Right kidney (tissue), 9 donors: ENCODE results near the gene BAZ1B.
A peak's percentile ranks its signal among the peaks of the same experiment; 100 is the strongest.
"Not testable (repeated sequence)": the region's sequence is repeated elsewhere in the genome, so short reads cannot be mapped to it uniquely, and the experiment has no call there.

ENCODE experiments used
- DNase-seq: peaks from one replicate; pipeline ENCODE4 v3.0.0-alpha.2; 2016
- long read RNA-seq, 8 donors: transcript quantifications; one replicate each; lab custom pipeline, GENCODE V29; 2026

Gene BAZ1B
- long read RNA-seq, donor 1, partial matches to known transcripts: 29 of 29 reads
- long read RNA-seq, donor 1, other reads (novel, unspliced or antisense): 0 of 29 reads
- long read RNA-seq, donor 2, partial matches to known transcripts: 10 of 10 reads
- long read RNA-seq, donor 2, other reads (novel, unspliced or antisense): 0 of 10 reads
- long read RNA-seq, donor 3, partial matches to known transcripts: 15 of 15 reads
- long read RNA-seq, donor 3, other reads (novel, unspliced or antisense): 0 of 15 reads
- long read RNA-seq, donor 4, partial matches to known transcripts: 57 of 57 reads
- long read RNA-seq, donor 4, other reads (novel, unspliced or antisense): 0 of 57 reads
- long read RNA-seq, donor 5, full-length matches to known transcripts: 1 of 1 reads
- long read RNA-seq, donor 5, partial matches to known transcripts: 0 of 1 reads
- long read RNA-seq, donor 5, other reads (novel, unspliced or antisense): 0 of 1 reads
- long read RNA-seq, donor 6, partial matches to known transcripts: 30 of 30 reads
- long read RNA-seq, donor 6, other reads (novel, unspliced or antisense): 0 of 30 reads
- long read RNA-seq, donor 7, full-length matches to known transcripts: 1 of 24 reads
- long read RNA-seq, donor 7, partial matches to known transcripts: 23 of 24 reads
- long read RNA-seq, donor 7, other reads (novel, unspliced or antisense): 0 of 24 reads
- long read RNA-seq, donor 8: 0 reads

GRCh38 chr7:73522105-73522872 lies at the start of gene BAZ1B:
TSS of gene BAZ1B (minus strand) at chr7:73522293. CDS start at chr7:73521933, 360 bp downstream.
- peak; percentile 99 for DNase-seq

GRCh38 chr7:73570977-73571376 lies 48.9 kb upstream of the BAZ1B start:
- DNase-seq: no peak

GRCh38 chr7:73570521-73570920 lies 48.4 kb upstream of the BAZ1B start:
- DNase-seq: no peak

- DNase-seq: no peak
These were observed 47.0 kb upstream of the BAZ1B start for GRCh38 chr7:73569042-73569608.

- DNase-seq: no peak
These were observed 46.0 kb upstream of the BAZ1B start for GRCh38 chr7:73567846-73568685.

- no peak for DNase-seq
These were observed 45.0 kb upstream of the BAZ1B start for GRCh38 chr7:73567140-73567539.

- not testable (repeated sequence) for DNase-seq
These were observed 44.3 kb upstream of the BAZ1B start for GRCh38 chr7:73566431-73566830.

- DNase-seq: no peak
These were observed 43.7 kb upstream of the BAZ1B start for GRCh38 chr7:73565675-73566340.

- no peak for DNase-seq
These were observed 38.2 kb upstream of the BAZ1B start for GRCh38 chr7:73560109-73560835.

- peak; percentile 86 for DNase-seq
These were observed 35.5 kb upstream of the BAZ1B start, which contains the start of gene BCL7B for GRCh38 chr7:73557397-73558257. TSS of gene BCL7B (minus strand) at chr7:73557690. CDS start at chr7:73557578, 112 bp downstream.

GRCh38 chr7:73557108-73557396 lies 35.0 kb upstream of the BAZ1B start:
- DNase-seq: no peak

GRCh38 chr7:73556208-73557107 lies 34.4 kb upstream of the BAZ1B start:
- DNase-seq: no peak

- no peak for DNase-seq
These were observed 33.4 kb upstream of the BAZ1B start for GRCh38 chr7:73555411-73555982.

GRCh38 chr7:73550093-73550492 lies 28.0 kb upstream of the BAZ1B start:
- DNase-seq: not testable (repeated sequence)

GRCh38 chr7:73549176-73549575 lies 27.1 kb upstream of the BAZ1B start:
- no peak for DNase-seq

- DNase-seq: no peak
These were observed 25.7 kb upstream of the BAZ1B start for GRCh38 chr7:73547841-73548240.

GRCh38 chr7:73544678-73545077 lies 22.6 kb upstream of the BAZ1B start:
- DNase-seq: no peak

- DNase-seq: no peak
These were observed 19.6 kb upstream of the BAZ1B start for GRCh38 chr7:73541722-73542121.
